ENCODE data around the gene FREM2. TPM values are rescaled to one million over a fixed set of nuclear protein-coding genes. Genes with fewer than 3 reads are reported as not detected.

Gene FREM2
- total RNA-seq, 1 experiment from 2014 or later = 0.05 TPM

GRCh38 chr13:38824342-38824741, 137.5 kb downstream of the FREM2 start:
- ChIA-PET RAD21 (ENCODE audit: low non-redundant PET in 1 of 2, low total read pairs in 2 of 2, uncharacterized antibody in 2 of 2, unreplicated experiment in 2 of 2) (no interaction called here), CTCF (no interaction called here), POLR2A (no interaction called here)
- TF ChIP-seq CBX3 (IDR thresholded peaks at IDR 0.05; ENCODE audit: low read depth) (no peak), YY1 (IDR thresholded peaks at IDR 0.05; ENCODE audit: extremely low read depth, insufficient replicate concordance, low read depth, low read length) (no peak), EZH2 (IDR thresholded peaks at IDR 0.05) (no peak), EZH2phosphoT487 (IDR thresholded peaks at IDR 0.05; ENCODE audit: borderline replicate concordance) (no peak), MAX (IDR thresholded peaks at IDR 0.05) (no peak), ELF1 (IDR thresholded peaks at IDR 0.05; ENCODE audit: borderline replicate concordance, low read depth) (no peak), ZFX (IDR thresholded peaks at IDR 0.05) (no peak), EGR1 (IDR thresholded peaks at IDR 0.05; ENCODE audit: low read depth) (no peak), CEBPB (IDR thresholded peaks at IDR 0.05; ENCODE audit: low read depth) (no peak), FOSL1 (IDR thresholded peaks at IDR 0.05; ENCODE audit: low read depth) (no peak), SRF (IDR thresholded peaks at IDR 0.05; ENCODE audit: low read depth) (no peak), POLR2AphosphoS5 (IDR thresholded peaks at IDR 0.05; ENCODE audit: low read depth, low read length) (no peak), ZNF274 (IDR thresholded peaks at IDR 0.05; ENCODE audit: low read depth, low read length) (no peak), POLR2A (IDR thresholded peaks at IDR 0.05; ENCODE audit: borderline replicate concordance, extremely low read depth, insufficient read depth, insufficient read length) (no peak), SIN3A (IDR thresholded peaks at IDR 0.05; ENCODE audit: low read depth) (no peak), JUND (IDR thresholded peaks at IDR 0.05) (no peak)
- TF ChIP-seq, protein P1, sequence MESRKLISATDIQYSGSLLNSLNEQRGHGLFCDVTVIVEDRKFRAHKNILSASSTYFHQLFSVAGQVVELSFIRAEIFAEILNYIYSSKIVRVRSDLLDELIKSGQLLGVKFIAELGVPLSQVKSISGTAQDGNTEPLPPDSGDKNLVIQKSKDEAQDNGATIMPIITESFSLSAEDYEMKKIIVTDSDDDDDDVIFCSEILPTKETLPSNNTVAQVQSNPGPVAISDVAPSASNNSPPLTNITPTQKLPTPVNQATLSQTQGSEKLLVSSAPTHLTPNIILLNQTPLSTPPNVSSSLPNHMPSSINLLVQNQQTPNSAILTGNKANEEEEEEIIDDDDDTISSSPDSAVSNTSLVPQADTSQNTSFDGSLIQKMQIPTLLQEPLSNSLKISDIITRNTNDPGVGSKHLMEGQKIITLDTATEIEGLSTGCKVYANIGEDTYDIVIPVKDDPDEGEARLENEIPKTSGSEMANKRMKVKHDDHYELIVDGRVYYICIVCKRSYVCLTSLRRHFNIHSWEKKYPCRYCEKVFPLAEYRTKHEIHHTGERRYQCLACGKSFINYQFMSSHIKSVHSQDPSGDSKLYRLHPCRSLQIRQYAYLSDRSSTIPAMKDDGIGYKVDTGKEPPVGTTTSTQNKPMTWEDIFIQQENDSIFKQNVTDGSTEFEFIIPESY (IDR thresholded peaks at IDR 0.05; ENCODE audit: extremely low read depth, insufficient replicate concordance, low read length) = no peak
- TF ChIP-seq, protein P2, sequence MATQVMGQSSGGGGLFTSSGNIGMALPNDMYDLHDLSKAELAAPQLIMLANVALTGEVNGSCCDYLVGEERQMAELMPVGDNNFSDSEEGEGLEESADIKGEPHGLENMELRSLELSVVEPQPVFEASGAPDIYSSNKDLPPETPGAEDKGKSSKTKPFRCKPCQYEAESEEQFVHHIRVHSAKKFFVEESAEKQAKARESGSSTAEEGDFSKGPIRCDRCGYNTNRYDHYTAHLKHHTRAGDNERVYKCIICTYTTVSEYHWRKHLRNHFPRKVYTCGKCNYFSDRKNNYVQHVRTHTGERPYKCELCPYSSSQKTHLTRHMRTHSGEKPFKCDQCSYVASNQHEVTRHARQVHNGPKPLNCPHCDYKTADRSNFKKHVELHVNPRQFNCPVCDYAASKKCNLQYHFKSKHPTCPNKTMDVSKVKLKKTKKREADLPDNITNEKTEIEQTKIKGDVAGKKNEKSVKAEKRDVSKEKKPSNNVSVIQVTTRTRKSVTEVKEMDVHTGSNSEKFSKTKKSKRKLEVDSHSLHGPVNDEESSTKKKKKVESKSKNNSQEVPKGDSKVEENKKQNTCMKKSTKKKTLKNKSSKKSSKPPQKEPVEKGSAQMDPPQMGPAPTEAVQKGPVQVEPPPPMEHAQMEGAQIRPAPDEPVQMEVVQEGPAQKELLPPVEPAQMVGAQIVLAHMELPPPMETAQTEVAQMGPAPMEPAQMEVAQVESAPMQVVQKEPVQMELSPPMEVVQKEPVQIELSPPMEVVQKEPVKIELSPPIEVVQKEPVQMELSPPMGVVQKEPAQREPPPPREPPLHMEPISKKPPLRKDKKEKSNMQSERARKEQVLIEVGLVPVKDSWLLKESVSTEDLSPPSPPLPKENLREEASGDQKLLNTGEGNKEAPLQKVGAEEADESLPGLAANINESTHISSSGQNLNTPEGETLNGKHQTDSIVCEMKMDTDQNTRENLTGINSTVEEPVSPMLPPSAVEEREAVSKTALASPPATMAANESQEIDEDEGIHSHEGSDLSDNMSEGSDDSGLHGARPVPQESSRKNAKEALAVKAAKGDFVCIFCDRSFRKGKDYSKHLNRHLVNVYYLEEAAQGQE (IDR thresholded peaks at IDR 0.05; ENCODE audit: low read depth) = no peak
- TF ChIP-seq, protein P3, sequence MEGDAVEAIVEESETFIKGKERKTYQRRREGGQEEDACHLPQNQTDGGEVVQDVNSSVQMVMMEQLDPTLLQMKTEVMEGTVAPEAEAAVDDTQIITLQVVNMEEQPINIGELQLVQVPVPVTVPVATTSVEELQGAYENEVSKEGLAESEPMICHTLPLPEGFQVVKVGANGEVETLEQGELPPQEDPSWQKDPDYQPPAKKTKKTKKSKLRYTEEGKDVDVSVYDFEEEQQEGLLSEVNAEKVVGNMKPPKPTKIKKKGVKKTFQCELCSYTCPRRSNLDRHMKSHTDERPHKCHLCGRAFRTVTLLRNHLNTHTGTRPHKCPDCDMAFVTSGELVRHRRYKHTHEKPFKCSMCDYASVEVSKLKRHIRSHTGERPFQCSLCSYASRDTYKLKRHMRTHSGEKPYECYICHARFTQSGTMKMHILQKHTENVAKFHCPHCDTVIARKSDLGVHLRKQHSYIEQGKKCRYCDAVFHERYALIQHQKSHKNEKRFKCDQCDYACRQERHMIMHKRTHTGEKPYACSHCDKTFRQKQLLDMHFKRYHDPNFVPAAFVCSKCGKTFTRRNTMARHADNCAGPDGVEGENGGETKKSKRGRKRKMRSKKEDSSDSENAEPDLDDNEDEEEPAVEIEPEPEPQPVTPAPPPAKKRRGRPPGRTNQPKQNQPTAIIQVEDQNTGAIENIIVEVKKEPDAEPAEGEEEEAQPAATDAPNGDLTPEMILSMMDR (IDR thresholded peaks at IDR 0.05 in 2 of 3, conservative IDR thresholded peaks at IDR 0.05 in 1 of 3; ENCODE audit: borderline replicate concordance in 1 of 3, insufficient read depth in 1 of 3, low read depth in 2 of 3, low read length in 2 of 3) = no peak
- no peak overlapping the region for H2AFZ ChIP-seq (ENCODE audit: low read depth, low read length, poor library complexity, severe bottlenecking)
- no peak overlapping the region for H3K27ac ChIP-seq (ENCODE audit: low read depth, low read length)
- H3K4me3 ChIP-seq (replicated peaks in 1 of 2; ENCODE audit: low read depth in 1 of 2, low read length in 2 of 2) = no peak overlapping the region
- intact Hi-C loops (cut with micrococcal nuclease) = no loop called here
- H3K36me3 ChIP-seq (ENCODE audit: control insufficient read depth in 1 of 2, insufficient read depth in 2 of 2, low read length in 2 of 2) = no peaks in the 10 kb centered on the region
- no peaks in the 10 kb centered on the region for H3K4me1 ChIP-seq (ENCODE audit: control insufficient read depth in 1 of 2, insufficient read depth in 2 of 2, low read length in 2 of 2)
- H3K79me2 ChIP-seq (ENCODE audit: insufficient read depth, low read length) = no peaks in the 10 kb centered on the region
- BruUV-seq (replicated peaks) = no TSS peak
- no peaks in the 10 kb centered on the region for H4K20me1 ChIP-seq (ENCODE audit: insufficient read depth)
- DNase-seq (ENCODE audit: low read depth, low spot score) (no peak), ATAC-seq (no peak)
- H3K9me3 ChIP-seq (ENCODE audit: control insufficient read depth in 1 of 2, insufficient read depth in 1 of 2, low read depth in 1 of 2, low read length in 2 of 2) = peaks cover 0 to 11% of the 10 kb centered on the region in 2 experiments; a peak in 1 of 4 replicates
- no peaks in the 10 kb centered on the region for H3K9me2 ChIP-seq (ENCODE audit: insufficient read depth)
- H3K4me2 ChIP-seq (ENCODE audit: low read length) = no peak overlapping the region
- no peak overlapping the region for H3K9ac ChIP-seq (ENCODE audit: low read length)
- no peaks in the 10 kb centered on the region for H3K27me3 ChIP-seq (ENCODE audit: insufficient read depth, low read length)

Measured in HCT116 (cell line).